GM19395 (cell line): Measurements from ENCODE around the gene PMP22.
"Not testable (repeated sequence)": the region's sequence is repeated elsewhere in the genome, so short reads cannot be mapped to it uniquely, and the experiment has no call there.

Source experiments
- ATAC-seq: cut with Tn5 transposase; IDR thresholded peaks from one replicate; pipeline ENCODE4 v1.9.1; 2021; ENCODE audit warnings: mild to moderate bottlenecking, moderate library complexity; ENCODE audit not compliant: unreplicated experiment

PMP22 gene

DNA sequence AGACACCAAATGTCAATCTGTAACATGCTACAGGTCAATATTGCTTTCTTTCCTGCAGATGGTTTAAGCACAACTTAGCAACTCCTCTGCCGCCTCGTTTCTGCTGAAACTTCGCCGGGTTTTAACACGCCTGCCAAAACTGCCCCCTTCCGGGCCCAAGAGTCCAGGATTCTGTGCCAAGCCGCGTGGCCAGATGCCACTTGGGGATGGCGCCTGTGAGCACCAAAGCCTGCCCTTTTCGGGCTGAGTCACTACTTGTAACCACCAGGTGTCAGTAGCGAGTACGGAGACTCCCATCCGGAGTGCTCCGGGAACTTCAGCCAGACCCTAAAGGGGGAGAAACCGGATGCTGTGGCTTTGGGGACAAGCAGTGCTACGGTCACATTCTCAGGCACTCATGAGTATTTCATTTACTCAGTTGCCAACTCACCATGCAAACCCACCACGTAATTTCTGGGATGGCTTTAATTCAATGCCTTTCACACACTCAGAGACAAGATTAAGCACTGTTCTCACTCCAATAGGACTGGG is 7.8 kb downstream of the PMP22 start:
- peak; percentile 87 for ATAC-seq

GRCh38 chr17:15256689-15257088 is 8.4 kb downstream of the PMP22 start:
- ATAC-seq, result no peak

- no peak for ATAC-seq
Measured at GRCh38 chr17:15255713-15256454, 9.2 kb downstream of the PMP22 start.

GRCh38 chr17:15250135-15250860 is 14.8 kb downstream of the PMP22 start:
- no peak for ATAC-seq

DNA sequence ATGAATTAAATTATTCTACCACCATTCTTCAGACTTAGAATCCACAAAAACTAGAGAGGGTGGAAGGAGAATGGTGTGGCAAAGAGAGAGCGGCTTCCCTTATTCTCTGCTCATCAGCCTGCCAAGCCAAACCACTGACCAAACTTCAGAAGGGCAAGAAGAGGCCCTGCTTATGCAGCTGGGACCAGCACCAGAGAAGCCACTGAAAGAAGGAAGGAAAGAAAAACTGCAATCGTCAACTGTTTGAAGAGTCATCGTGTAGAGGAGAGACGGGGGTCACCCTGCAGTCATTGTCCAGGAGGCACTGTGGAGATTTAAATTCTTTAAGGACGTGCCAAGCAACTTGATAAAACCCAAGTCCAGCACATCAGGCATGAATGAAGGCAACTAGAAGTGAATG is 15.6 kb downstream of the PMP22 start:
- no peak for ATAC-seq

DNA sequence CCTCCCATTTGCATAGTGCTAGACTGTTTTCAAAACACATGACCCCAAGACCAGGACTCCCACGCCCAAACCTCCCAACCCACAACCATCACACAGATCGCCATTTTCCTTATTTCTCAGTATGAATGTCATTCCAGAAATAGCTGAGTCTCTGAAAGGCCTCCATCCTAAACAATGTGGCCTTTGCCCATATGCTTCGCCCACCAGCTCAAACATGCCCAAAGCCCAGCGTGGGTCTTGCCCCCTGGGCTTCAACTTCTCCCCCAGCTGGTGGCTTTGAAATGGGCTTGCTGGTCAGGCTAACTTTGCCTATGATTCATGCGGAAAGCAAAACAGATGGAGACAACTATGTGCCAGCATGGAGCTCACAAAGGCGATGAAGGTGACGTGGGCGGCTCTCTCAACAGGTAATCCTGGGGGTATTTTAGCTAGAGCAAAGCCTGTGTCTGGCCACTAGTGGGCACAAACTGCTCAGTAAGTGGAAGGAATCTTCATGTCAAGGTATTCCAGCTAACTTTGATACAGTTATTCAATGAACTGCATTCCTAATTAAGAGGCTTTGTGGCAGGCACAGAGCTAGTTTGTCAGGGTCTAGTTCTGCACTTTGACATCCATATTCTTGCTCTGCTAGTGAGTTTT is 17.1 kb downstream of the PMP22 start:
- ATAC-seq, result no peak

- no peak for ATAC-seq
Measured at GRCh38 chr17:15245054-15245453, 20.1 kb downstream of the PMP22 start.

DNA sequence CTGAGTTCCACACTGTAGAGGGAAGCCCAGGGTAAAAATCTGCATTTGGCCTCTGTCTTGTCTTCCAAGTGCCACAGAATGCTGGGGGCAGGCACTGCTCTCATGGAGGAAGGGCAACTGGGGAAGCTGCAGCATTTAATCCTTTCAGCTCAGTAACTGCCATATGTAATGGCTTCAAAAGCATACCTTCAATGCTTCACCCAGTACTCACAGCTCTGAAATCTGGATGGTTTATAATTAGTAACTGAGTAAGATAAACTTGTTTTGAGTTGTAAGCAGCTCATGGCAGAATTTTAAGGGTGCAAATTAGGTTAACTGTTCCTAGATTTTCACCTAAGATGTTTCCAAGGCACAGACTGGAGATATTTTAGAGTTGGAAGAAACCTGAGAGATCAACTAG is 24.5 kb downstream of the PMP22 start:
- no peak for ATAC-seq

DNA sequence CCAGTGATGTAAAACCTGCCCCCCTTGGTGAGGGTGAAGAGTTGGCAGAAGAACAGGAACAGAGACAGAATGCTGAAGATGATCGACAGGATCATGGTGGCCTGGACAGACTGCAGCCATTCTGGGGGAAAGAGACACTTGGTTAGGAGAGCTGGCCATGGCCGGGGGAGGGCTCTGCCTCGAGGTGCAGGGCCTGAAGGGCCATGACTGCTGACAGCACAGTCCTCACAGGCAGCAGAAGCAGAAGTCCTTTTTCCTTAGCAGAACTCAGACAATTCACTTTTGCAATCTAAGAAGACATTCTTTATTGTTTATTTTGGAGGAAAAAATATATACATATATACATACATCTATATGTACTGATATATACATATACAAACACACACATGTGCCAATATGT is 25.6 kb downstream of the PMP22 start:
- ATAC-seq, result no peak

DNA sequence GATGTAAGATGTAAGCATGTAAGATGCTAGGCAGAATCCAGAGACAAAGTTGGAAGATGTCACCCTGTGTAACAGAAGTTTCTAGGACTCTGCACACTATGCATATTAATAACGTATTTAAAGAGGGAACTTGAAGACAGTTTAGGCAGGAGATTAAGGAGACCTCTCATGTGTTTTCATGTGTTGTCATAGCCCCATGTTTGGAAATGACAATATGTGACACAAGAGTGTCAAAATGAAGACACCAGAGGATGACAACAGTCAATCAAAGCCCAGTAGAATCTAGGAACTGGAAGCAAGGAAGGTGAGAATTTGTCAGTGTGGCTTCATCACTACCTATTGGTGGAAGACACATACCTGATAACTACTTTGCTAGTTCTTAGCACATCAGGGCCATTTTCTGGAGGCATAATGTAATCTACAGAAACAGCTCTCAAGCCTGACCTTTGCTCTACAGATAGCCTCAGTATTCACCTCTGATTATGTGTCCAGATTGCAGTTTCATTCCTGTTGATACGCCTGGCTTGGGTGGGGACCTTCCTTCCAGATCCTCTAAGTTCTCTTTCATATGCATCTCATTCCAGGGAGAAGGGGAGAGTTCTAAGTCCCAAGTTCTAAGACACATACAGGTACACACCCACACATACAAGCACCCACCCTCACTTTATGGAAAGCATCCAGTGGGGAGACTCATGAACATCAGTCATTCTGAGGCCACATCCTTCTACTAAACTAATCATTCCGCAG is 26.3 kb downstream of the PMP22 start:
- no peak for ATAC-seq

GRCh38 chr17:15238057-15238456 is 27.1 kb downstream of the PMP22 start:
- no peak for ATAC-seq

DNA sequence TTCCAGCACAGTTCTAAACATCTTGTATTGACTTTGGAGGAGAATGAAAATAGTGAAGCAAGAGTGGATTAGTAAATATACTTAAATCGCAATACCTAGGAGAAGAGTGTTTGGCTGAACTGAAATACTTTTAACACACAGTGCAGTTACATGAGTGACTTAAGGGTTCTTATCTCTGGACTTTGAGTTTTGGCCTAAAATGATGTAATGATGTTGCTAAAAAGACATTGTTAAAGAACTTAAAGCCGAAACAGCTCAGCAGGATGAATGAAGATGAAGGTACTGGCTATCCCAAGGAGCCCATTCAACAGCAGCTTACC is 28.1 kb downstream of the PMP22 start:
- ATAC-seq, result no peak

DNA sequence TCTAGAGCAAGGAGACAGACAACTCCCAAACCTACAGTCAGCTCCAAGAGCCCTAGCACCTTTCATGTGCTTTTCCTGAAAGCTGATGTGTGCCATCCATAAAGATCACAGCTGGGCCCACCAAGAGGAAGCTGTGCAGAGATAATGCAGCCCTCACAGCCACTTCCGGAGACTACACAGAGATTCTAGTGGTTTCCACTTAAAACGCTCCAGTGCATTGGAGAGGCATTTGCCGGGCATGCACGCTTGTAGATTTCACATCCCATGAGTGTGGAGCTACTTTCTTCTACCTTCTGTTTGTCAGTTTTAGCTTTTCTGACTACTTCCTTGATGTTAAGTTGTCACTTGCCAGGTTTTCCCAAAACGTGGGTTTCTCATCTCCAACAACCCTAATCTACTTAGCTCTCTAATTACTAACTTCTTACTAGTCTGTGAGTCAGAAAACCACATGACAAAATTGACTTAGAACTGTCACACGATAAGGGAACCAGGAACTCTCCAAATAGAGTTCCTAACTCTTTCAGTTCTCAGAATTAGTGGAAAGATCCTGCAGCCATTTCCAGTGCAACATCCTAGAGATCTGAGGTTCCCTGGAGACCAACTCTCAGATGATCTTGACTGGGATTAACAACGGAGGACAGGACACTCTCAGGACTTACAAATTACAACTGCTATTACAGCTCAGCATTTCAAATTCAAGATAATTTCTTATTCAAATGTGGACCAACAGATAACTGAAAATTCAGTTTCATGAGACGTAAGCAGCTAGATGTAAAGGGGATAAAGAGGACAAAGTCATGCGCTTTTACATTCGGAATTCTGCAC is 28.6 kb downstream of the PMP22 start:
- ATAC-seq, result no peak

- no peak for ATAC-seq
Measured at GRCh38 chr17:15233971-15234370, 31.2 kb downstream of the PMP22 start.

- ATAC-seq, result no peak
Measured at GRCh38 chr17:15233022-15233805, 31.9 kb downstream of the PMP22 start.

DNA sequence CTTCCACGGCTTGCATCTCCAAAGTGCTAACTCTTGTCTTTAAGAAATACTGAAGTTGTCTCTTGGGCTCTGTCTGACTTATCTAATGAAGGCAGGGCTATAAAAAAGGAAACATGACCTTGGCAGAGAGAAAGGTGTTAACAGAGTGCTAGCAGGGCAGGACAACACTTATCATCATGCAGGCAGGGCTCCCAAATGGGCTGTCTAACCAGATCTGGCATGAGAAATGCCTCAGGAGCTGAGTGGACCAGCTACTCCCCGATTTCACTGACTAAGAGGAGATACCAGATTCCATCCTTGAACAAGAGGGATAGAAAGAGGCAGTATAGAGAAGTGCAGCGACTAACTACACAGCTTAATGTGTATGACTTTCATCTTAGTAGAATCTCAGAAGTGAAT is 32.6 kb downstream of the PMP22 start:
- no peak for ATAC-seq

GRCh38 chr17:15231851-15232516 is 33.1 kb downstream of the PMP22 start:
- no peak for ATAC-seq

- ATAC-seq, result no peak
Measured at GRCh38 chr17:15230866-15231265, 34.3 kb downstream of the PMP22 start.

- not testable (repeated sequence) for ATAC-seq
Measured at GRCh38 chr17:15221827-15222226, 43.3 kb downstream of the PMP22 start.
